HPDE6-E6E7 (cell line): Measurements from ENCODE around the gene OR52I1.
A peak's percentile ranks its signal among the peaks of the same experiment; 100 is the strongest.

Experiments
- DNase-seq: peaks from one replicate; pipeline ENCODE4 v3.0.0; 2011; ENCODE audit warnings: missing footprints; ENCODE audit errors: extremely low spot score

OR52I1 gene

DNA sequence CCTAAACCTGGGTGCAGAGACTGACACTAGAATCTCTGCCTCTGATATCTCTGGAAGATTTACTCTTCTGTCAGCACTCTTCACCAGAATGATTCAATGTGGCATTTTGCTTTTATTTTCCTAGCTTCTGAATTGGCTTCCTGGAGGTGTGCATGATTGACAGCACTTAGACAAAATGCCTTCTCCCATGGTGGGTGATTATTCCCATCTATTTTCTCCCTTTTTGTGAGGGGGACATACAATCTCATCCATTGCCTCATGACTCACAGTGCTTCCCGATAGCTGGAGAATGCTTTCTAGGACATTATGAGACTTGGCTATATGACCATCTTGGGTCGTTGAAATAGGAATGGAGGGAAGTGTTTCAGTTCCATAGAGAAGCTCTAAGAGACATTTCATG lies 18.1 kb downstream of the OR52I1 start:
- no peak for DNase-seq

GRCh38 chr11:4615856-4616444 lies 22.1 kb downstream of the OR52I1 start:
- DNase-seq, result no peak

DNA sequence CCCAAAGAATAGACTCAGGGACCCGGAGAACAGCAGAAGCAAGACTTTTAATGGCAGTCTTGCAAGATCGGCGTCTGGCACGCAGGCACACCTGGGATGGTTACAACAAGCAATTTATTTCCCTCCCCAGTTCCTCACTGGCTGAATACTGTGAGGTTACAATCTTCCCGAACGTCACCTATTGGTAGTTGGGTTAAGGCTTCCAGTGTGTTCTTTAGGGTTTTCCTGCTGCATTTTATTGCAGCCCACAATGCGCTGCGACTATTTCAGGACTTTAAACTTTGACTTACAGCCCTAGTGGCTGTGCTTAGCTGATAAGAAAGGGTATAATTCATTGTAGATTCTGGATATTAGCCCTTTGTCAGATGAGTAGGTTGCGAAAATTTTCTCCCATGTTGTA lies 25.7 kb downstream of the OR52I1 start:
- no peak for DNase-seq

DNA sequence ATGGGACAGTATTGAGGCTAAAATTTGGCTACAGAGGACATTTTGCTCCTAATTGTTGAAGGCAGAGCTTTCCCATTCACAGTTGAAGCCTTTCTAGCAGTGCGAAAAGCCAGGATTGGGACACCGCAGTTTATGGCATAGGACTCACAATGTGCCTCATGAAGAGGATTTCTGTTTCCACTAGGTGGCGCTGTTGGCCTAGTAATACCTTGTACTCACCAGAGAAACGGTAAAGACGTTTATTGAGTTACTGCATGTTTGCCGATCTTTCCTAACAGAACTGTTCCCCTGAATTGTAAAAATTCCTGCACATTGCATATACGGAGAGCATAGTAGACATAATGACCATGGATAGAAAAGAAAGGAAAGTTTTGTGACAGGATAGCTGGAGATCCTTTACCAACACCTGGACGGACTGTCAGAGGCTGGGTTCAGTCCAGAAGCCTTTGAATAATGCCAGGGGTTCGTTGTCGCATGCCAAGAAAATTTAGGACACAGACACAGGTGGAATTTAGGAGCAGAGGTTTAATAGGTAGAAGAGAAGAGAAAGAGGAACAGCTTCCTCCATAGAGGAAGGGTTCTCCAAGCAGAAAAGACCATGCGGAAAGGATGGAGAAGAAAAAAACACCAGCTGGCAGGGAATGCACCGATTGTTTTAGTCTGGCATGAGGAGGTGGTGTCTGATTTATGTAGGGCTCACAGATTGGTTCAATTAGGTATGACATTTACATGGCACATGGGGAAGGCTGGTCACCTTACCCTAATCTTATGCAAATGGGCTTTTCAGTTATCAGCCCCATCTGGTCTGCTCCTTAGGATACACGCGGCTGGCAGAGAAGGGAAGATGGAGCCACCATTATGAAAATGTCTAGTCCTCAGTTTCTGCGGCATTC lies 32.6 kb downstream of the OR52I1 start:
- no peak for DNase-seq

- no peak for DNase-seq
These were observed 42.3 kb downstream of the OR52I1 start for GRCh38 chr11:4636136-4636535.

DNA sequence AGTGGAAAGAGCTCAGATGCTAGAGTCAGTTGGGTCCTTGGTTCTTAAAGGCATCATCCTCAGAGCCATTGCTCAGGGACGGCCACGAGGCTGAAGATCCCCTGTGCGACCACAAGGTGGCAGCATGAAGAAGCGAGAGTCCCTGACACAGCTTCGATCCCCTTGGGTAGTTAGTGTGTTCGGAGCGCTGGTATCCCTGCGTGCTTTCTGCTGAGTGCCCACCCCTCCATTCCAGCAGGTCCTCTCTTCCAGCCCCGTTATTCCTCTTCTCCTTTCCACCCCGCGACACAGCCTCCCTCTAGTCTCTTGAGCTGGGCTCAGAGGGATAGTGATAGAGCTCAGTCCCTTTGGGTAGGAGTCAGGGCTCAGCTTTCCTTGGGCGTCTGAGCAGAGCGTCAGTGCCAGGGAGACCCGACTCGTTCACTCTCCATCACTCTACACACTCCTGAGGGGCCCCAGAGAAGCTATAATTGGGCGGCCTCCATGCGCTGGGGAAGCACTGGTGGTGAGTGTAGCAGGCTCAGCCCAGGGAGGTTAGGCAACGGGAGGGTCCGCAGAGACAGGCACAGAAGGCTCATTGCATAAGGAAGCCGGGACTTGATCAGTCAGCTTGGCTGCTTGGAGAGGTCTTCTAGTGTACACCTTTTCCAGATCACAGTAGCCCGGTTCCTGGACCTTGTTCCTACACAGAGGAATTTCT lies 43.3 kb downstream of the OR52I1 start, which contains the start of gene OR51D1:
Gene OR51D1 (plus strand): TSS at position 516 of the 700 bp plus-strand sequence. CDS start 2,314 bp downstream, outside the sequence.
- DNase-seq, result peak; percentile 59

GRCh38 chr11:4637662-4638047 lies 43.8 kb downstream of the OR52I1 start:
- no peak for DNase-seq

DNA sequence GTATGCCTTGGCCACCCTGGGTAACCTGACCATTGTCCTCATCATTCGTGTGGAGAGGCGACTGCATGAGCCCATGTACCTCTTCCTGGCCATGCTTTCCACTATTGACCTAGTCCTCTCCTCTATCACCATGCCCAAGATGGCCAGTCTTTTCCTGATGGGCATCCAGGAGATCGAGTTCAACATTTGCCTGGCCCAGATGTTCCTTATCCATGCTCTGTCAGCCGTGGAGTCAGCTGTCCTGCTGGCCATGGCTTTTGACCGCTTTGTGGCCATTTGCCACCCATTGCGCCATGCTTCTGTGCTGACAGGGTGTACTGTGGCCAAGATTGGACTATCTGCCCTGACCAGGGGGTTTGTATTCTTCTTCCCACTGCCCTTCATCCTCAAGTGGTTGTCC lies 46.1 kb downstream of the OR52I1 start:
- no peak for DNase-seq

DNA sequence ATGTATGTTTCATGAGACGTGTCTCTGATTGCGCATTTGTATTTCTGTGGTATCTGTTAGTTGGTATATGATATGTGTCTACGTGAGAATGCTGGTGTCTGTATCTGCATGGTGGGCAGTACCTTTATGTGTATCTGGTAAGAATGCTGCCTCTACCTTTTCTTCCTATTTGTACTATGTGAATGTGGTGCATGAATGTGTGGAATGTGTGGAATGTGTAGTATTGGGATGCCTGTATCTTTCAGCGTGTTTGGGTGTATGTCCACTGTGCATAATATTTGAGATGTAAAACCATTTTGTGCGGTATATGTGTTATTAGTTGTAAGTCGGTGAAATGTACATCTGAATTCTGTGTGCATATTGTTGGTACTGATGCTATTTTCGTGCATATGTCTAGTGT lies 47.7 kb downstream of the OR52I1 start:
- no peak for DNase-seq

DNA sequence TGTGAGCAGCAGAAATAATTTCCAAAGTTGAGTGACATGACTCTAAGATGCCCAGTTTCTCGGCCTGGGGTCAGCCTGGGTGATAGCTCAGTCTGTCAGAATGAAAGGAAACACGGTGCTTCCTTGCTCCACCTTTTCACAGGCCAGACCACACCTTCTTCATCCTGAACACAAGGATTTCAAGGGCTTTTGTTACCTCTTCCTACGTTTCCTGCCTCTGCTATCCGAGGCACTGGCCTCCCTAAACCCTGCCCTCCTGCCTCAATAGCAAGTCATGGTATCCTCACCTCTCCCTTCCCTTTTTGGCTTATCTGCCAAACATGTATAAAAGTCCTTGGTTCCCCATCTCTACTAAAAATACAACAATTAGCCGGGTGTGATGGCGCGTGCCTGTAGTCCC lies 48.2 kb downstream of the OR52I1 start:
- DNase-seq, result no peak

DNA sequence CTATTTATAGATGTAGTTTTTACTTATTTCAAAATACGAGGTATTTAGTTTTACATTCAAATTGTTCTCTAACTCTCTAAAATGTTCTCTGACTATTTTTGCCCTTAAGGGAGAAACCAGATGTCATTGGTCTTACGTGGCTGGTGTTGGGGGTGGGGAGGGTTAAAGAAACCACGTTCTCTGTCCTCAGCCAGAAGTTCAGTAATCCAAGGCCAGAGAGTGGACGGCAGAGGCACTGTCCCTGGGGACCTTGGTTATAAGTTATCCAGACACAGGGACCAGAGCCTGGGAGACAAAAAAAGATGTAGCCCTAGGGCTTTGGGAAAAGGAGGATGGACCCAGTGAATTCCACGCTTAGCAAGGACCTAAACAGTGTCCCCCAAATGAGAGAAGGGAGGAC lies 49.2 kb downstream of the OR52I1 start:
- DNase-seq, result no peak

- DNase-seq, result no peak
These were observed 49.8 kb downstream of the OR52I1 start, which contains the start of gene OR51E1 for GRCh38 chr11:4643682-4644081. OR51E1 (plus strand) TSS chr11:4643982; CDS start chr11:4652527, 8,545 bp downstream.

- DNase-seq, result no peak
These were observed 50.4 kb downstream of the OR52I1 start for GRCh38 chr11:4644233-4644632.
